GM12878 (cell line): ENCODE measurements around the gene NDUFA9.

Experiments used
- CTCF ChIP-seq, 3 experiments: IDR thresholded peaks in 2 of 3; conservative IDR thresholded peaks in 1 of 3; 2 replicates each; pipeline ENCODE4 v1.5.1; 2011; ENCODE audit warnings: low read depth in 3 of 3, low read length in 3 of 3, mild to moderate bottlenecking in 3 of 3, control low read depth in 2 of 3, moderate library complexity in 2 of 3, inconsistent platforms in 1 of 3, mixed read lengths in 1 of 3; ENCODE audit not compliant: control insufficient read depth in 2 of 3, insufficient read depth in 1 of 3; ENCODE audit errors: extremely low read depth in 1 of 3
- DPF2 ChIP-seq: fragments of 450-650 bp; IDR thresholded peaks from 2 replicates; pipeline ENCODE4 v1.6.1; 2017; ENCODE audit warnings: mild to moderate bottlenecking
- FOS ChIP-seq: IDR thresholded peaks from 3 replicates; pipeline ENCODE4 v1.6.1; 2011; ENCODE audit warnings: borderline replicate concordance; ENCODE audit not compliant: insufficient read length; ENCODE audit errors: extremely low read depth
- MAX ChIP-seq: IDR thresholded peaks from 2 replicates; pipeline ENCODE4 v1.6.1; 2012; ENCODE audit warnings: low read depth, low read length, improper control_type of control experiment
- NR2C2 ChIP-seq: IDR thresholded peaks from 2 replicates; pipeline ENCODE4 v1.6.1; 2011; ENCODE audit warnings: borderline replicate concordance, low read depth; ENCODE audit not compliant: control insufficient read depth, insufficient read length
- RAD21 ChIP-seq: IDR thresholded peaks from 2 replicates; pipeline ENCODE4 v1.6.1; 2011; ENCODE audit warnings: mild to moderate bottlenecking, low read depth, low read length, moderate library complexity; ENCODE audit not compliant: insufficient read depth
- USF1 ChIP-seq: IDR thresholded peaks from 2 replicates; pipeline ENCODE4 v1.6.1; 2011; ENCODE audit warnings: borderline replicate concordance, low read depth, mild to moderate bottlenecking, moderate library complexity, mixed read lengths, low read length; ENCODE audit not compliant: insufficient read depth; ENCODE audit errors: extremely low read length

GRCh38 chr12:4648501-4649357, at the start of gene NDUFA9, which contains the start of gene AKAP3:
- no peak for TF ChIP-seq CTCF (IDR thresholded peaks at IDR 0.05 in 2 of 3, conservative IDR thresholded peaks at IDR 0.05 in 1 of 3; ENCODE audit: control insufficient read depth in 2 of 3, extremely low read depth in 1 of 3, insufficient read depth in 1 of 3, low read depth in 3 of 3, low read length in 3 of 3)
- TF ChIP-seq MAX: no peak
- no peak for TF ChIP-seq DPF2
- TF ChIP-seq NR2C2: no peak
- TF ChIP-seq RAD21: no peak
- no peak for TF ChIP-seq USF1
- no peak for TF ChIP-seq FOS
